ENCODE data around the gene VTA1. TPM values are rescaled to one million over a fixed set of nuclear protein-coding genes. Genes with fewer than 3 reads are reported as not detected.
"Not testable (repeated sequence)": the region's sequence is repeated elsewhere in the genome, so short reads cannot be mapped to it uniquely, and the experiment has no call there.

VTA1 gene
- 42.5 TPM for total RNA-seq

- peak; percentile 99 for DNase-seq
Observed at GRCh38 chr6:142146828-142147662, at the start of gene VTA1, which contains the start of gene NMBR. Gene VTA1 (plus strand): TSS chr6:142147263. CDS start chr6:142147288, 25 bp downstream. Gene NMBR (minus strand): TSS chr6:142147122. CDS start chr6:142088658, 58,464 bp downstream.

GRCh38 chr6:142104820-142105219 lies 42.2 kb upstream of the VTA1 start:
- DNase-seq: not testable (repeated sequence)

GRCh38 chr6:142110820-142111219 lies 36.2 kb upstream of the VTA1 start:
- not testable (repeated sequence) for DNase-seq

- peak; percentile 2 for DNase-seq
Observed at GRCh38 chr6:142112451-142113061, 34.5 kb upstream of the VTA1 start.

- DNase-seq: no peak
Observed at GRCh38 chr6:142117366-142117765, 29.7 kb upstream of the VTA1 start.

GRCh38 chr6:142118328-142118727 lies 28.7 kb upstream of the VTA1 start:
- no peak for DNase-seq

GRCh38 chr6:142118925-142119324 lies 28.1 kb upstream of the VTA1 start:
- DNase-seq: no peak

- DNase-seq: no peak
Observed at GRCh38 chr6:142121342-142121741, 25.7 kb upstream of the VTA1 start.

- no peak for DNase-seq
Observed at GRCh38 chr6:142130814-142131213, 16.2 kb upstream of the VTA1 start.

GRCh38 chr6:142132625-142133024 lies 14.4 kb upstream of the VTA1 start, which contains the start of gene GJE1:
Gene GJE1 (plus strand): TSS chr6:142132925. CDS start chr6:142133159, 234 bp downstream.
- no peak for DNase-seq

- no peak for DNase-seq
Observed at GRCh38 chr6:142138876-142139275, 8.2 kb upstream of the VTA1 start.

- DNase-seq: not testable (repeated sequence)
Observed at GRCh38 chr6:142141531-142141930, 5.5 kb upstream of the VTA1 start.

- DNase-seq: no peak
Observed at GRCh38 chr6:142152746-142153145, 5.7 kb downstream of the VTA1 start.

- no peak for DNase-seq
Observed at GRCh38 chr6:142153196-142153595, 6.1 kb downstream of the VTA1 start.

- DNase-seq: no peak
Observed at GRCh38 chr6:142154336-142154735, 7.3 kb downstream of the VTA1 start.

- no peak for DNase-seq
Observed at GRCh38 chr6:142155091-142155490, 8.0 kb downstream of the VTA1 start.

GRCh38 chr6:142155895-142156757 lies 9.1 kb downstream of the VTA1 start:
- no peak for DNase-seq

- DNase-seq: not testable (repeated sequence)
Observed at GRCh38 chr6:142156758-142157068, 9.7 kb downstream of the VTA1 start.

- no peak for DNase-seq
Observed at GRCh38 chr6:142162780-142163179, 15.7 kb downstream of the VTA1 start.

- no peak for DNase-seq
Observed at GRCh38 chr6:142165227-142165626, 18.2 kb downstream of the VTA1 start.

GRCh38 chr6:142167071-142167470 lies 20.0 kb downstream of the VTA1 start:
- no peak for DNase-seq

- no peak for DNase-seq
Observed at GRCh38 chr6:142167486-142167885, 20.4 kb downstream of the VTA1 start.

- DNase-seq: no peak
Observed at GRCh38 chr6:142171351-142171750, 24.3 kb downstream of the VTA1 start.
